Neural cell (in vitro differentiated cells): ENCODE data around the gene UBE2L3. TPM values are rescaled to one million over a fixed set of nuclear protein-coding genes. Genes with fewer than 3 reads are reported as not detected.

Source experiments
- H2AFZ ChIP-seq: fragments of 200-600, 300-800 bp; sonication (generic), shearing (Covaris generic); 2 replicates; pipeline ENCODE4 v1.6.0; 2014; ENCODE audit warnings: low read depth, mild to moderate bottlenecking, antibody characterized with exemption, low read length, moderate library complexity
- H3F3A ChIP-seq: fragments of 200-600 bp; shearing (Covaris generic); 2 replicates; pipeline ENCODE4 v1.6.1; 2016; ENCODE audit warnings: mild to moderate bottlenecking, moderate library complexity, mixed read lengths, antibody characterized with exemption, low read length; ENCODE audit not compliant: insufficient read depth, poor library complexity, severe bottlenecking
- H3K27ac ChIP-seq: fragments of 200-600, 300-800 bp; sonication (generic), shearing (Covaris generic); 2 replicates; pipeline ENCODE4 v1.5.1; 2014; ENCODE audit warnings: mild to moderate bottlenecking, low read length, moderate library complexity
- H3K27me3 ChIP-seq: fragments of 300-800, 200-600 bp; sonication (generic), shearing (Covaris generic); 2 replicates; pipeline ENCODE4 v1.6.0; 2014; ENCODE audit warnings: mild to moderate bottlenecking, low read depth, low read length, moderate library complexity; ENCODE audit not compliant: insufficient read depth
- H3K36me3 ChIP-seq: fragments of 300-800, 200-600 bp; sonication (generic), shearing (Covaris generic); 2 replicates; pipeline ENCODE4 v1.5.1; 2014; ENCODE audit warnings: mild to moderate bottlenecking, antibody characterized with exemption, low read length, moderate library complexity; ENCODE audit not compliant: insufficient read depth
- H3K4me2 ChIP-seq: fragments of 300-800, 200-600 bp; sonication (generic), shearing (Covaris generic); 2 replicates; pipeline ENCODE4 v1.6.0; 2014; ENCODE audit warnings: mild to moderate bottlenecking, low read length
- H3K4me3 ChIP-seq: fragments of 300-800, 200-600 bp; sonication (generic), shearing (Covaris generic); 2 replicates; pipeline ENCODE4 v1.5.1; 2014; ENCODE audit warnings: mild to moderate bottlenecking, low read length, moderate library complexity
- H3K79me2 ChIP-seq: fragments of 200-600 bp; shearing (Covaris generic); replicated peaks from 2 replicates; pipeline ENCODE4 v1.6.0; 2014; ENCODE audit warnings: mild to moderate bottlenecking, low read length, moderate library complexity; ENCODE audit not compliant: insufficient read depth
- H3K9ac ChIP-seq: fragments of 300-800, 200-600 bp; sonication (generic), shearing (Covaris generic); 2 replicates; pipeline ENCODE4 v1.6.1; 2016; ENCODE audit warnings: mild to moderate bottlenecking, low read length, mixed read lengths
- H3K9me2 ChIP-seq: fragments of 200-600 bp; shearing (Covaris generic); 2 replicates; pipeline ENCODE4 v1.6.1; 2016; ENCODE audit warnings: mild to moderate bottlenecking, low read length, mixed read lengths; ENCODE audit not compliant: insufficient read depth
- H3K9me3 ChIP-seq: fragments of 200-600, 300-800 bp; sonication (generic), shearing (Covaris generic); 2 replicates; pipeline ENCODE4 v1.6.1; 2016; ENCODE audit warnings: mild to moderate bottlenecking, mixed run types, low read length, moderate library complexity, mixed read lengths
- H4K20me1 ChIP-seq: fragments of 200-600 bp; shearing (Covaris generic); 2 replicates; pipeline ENCODE4 v1.6.1; 2016; ENCODE audit warnings: mild to moderate bottlenecking, mixed run types; ENCODE audit not compliant: insufficient read depth
- CTCF ChIP-seq: fragments of 450-650 bp; IDR thresholded peaks from 2 replicates; pipeline ENCODE4 v1.5.1; 2014; ENCODE audit warnings: antibody characterized with exemption, mild to moderate bottlenecking, moderate library complexity; ENCODE audit not compliant: poor library complexity, severe bottlenecking
- EP300 ChIP-seq: fragments of 450-650 bp; conservative IDR thresholded peaks from 2 replicates; pipeline ENCODE4 v1.6.1; 2014; ENCODE audit warnings: antibody characterized with exemption, mild to moderate bottlenecking, moderate library complexity; ENCODE audit not compliant: poor library complexity, severe bottlenecking
- EZH2 ChIP-seq: fragments of 200-600, 300-800 bp; shearing (Covaris generic), sonication (generic); IDR thresholded peaks from 2 replicates; pipeline ENCODE4 v1.6.1; 2014; ENCODE audit warnings: antibody characterized with exemption, low read length, borderline replicate concordance, mild to moderate bottlenecking; ENCODE audit not compliant: insufficient read depth, poor library complexity, severe bottlenecking
- MXI1 ChIP-seq: fragments of 450-650 bp; conservative IDR thresholded peaks from 2 replicates; pipeline ENCODE4 v1.6.1; 2014; ENCODE audit warnings: antibody characterized with exemption, mild to moderate bottlenecking; ENCODE audit not compliant: poor library complexity, severe bottlenecking
- POLR2AphosphoS5 ChIP-seq: IDR thresholded peaks from 2 replicates; pipeline ENCODE4 v1.6.1; 2012
- RAD21 ChIP-seq: fragments of 450-650 bp; conservative IDR thresholded peaks from 2 replicates; pipeline ENCODE4 v1.6.1; 2014; ENCODE audit warnings: antibody characterized with exemption, mild to moderate bottlenecking, moderate library complexity
- SMC3 ChIP-seq: fragments of 450-650 bp; conservative IDR thresholded peaks from 2 replicates; pipeline ENCODE4 v1.6.1; 2014; ENCODE audit warnings: antibody characterized with exemption, mild to moderate bottlenecking, moderate library complexity; ENCODE audit not compliant: poor library complexity
- TAF1 ChIP-seq: IDR thresholded peaks from 2 replicates; pipeline ENCODE4 v1.6.1; 2012; ENCODE audit warnings: low read depth
- polyA plus RNA-seq: library from polyadenylated mRNA; depleted of rRNA; stranded (reverse); fragments of >200 nt; gene quantifications from 2 replicates; pipeline ENCODE4 v1.2.3, GENCODE V29; 2014
- TF ChIP-seq, protein P1 (sequence below): IDR thresholded peaks from 2 replicates; pipeline ENCODE4 v1.6.1; 2012; ENCODE audit warnings: borderline replicate concordance

Gene UBE2L3
- polyA plus RNA-seq, 1 donor from 2014 or later, result 49.1 TPM

- H3K9ac ChIP-seq, result no peak overlapping the region
- H3K79me2 ChIP-seq, result peaks cover 11% of the 10 kb centered on the region
These were observed 45.3 kb downstream of the UBE2L3 start for GRCh38 chr22:21612858-21613257.

DNA sequence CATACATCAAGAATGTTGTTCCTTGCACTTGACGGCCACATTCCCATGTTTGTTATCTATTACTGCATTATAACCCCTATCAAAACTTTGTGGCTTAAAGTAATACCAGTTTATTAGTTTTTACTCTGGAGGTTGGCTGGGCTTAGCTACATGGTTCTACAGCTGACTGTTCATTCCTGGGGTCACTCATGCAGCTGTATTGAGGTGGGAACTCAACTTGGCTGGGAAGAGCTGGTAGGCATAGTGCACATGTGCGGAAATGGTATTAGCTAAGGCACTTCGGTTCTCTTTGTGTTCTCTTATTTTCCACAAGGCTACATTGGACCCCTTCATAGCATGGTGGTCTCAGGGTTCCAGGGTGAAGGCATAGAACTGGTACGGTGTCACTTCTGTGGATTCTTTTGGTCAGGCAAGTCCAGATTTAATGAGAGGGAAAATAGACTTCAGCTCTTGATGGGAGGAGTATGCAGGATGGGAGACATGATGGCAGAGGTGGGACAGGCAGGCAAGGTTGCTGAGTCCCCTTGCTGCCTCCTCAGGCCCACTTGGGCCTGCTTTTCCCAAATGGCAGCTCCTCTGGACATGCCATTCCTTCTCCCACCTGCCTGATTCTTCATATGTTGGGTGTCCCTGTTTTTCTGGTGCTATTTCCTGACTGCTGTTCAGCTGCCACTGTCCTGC is 46.2 kb downstream of the UBE2L3 start:
- Histone ChIP-seq H3K4me3 (no peak overlapping the region), H3K36me3 (no peaks in the 10 kb centered on the region), H2AFZ (no peak overlapping the region), H3K9ac (no peak overlapping the region), H3K9me3 (no peaks in the 10 kb centered on the region), H3K27ac (no peak overlapping the region), H3K79me2 (peaks cover 11% of the 10 kb centered on the region), H4K20me1 (no peaks in the 10 kb centered on the region), H3F3A (no peaks in the 10 kb centered on the region), H3K9me2 (no peaks in the 10 kb centered on the region), H3K27me3 (no peaks in the 10 kb centered on the region), H3K4me2 (no peak overlapping the region)
- no peak for TF ChIP-seq CTCF
- no peak for TF ChIP-seq TAF1
- no peak for TF ChIP-seq RAD21

More at GRCh38 chr22:21612858-21613257, 45.3 kb downstream of the UBE2L3 start:
- Histone ChIP-seq H3F3A (no peaks in the 10 kb centered on the region), H3K27me3 (no peaks in the 10 kb centered on the region), H3K4me3 (no peak overlapping the region), H3K27ac (no peak overlapping the region), H3K4me2 (no peak overlapping the region), H3K36me3 (no peaks in the 10 kb centered on the region), H3K9me2 (no peaks in the 10 kb centered on the region), H4K20me1 (no peaks in the 10 kb centered on the region), H2AFZ (no peak overlapping the region), H3K9me3 (no peaks in the 10 kb centered on the region)
- TF ChIP-seq EP300 (no peak), TAF1 (no peak), POLR2AphosphoS5 (no peak), MXI1 (no peak), EZH2 (no peak)
- TF ChIP-seq, protein P1, sequence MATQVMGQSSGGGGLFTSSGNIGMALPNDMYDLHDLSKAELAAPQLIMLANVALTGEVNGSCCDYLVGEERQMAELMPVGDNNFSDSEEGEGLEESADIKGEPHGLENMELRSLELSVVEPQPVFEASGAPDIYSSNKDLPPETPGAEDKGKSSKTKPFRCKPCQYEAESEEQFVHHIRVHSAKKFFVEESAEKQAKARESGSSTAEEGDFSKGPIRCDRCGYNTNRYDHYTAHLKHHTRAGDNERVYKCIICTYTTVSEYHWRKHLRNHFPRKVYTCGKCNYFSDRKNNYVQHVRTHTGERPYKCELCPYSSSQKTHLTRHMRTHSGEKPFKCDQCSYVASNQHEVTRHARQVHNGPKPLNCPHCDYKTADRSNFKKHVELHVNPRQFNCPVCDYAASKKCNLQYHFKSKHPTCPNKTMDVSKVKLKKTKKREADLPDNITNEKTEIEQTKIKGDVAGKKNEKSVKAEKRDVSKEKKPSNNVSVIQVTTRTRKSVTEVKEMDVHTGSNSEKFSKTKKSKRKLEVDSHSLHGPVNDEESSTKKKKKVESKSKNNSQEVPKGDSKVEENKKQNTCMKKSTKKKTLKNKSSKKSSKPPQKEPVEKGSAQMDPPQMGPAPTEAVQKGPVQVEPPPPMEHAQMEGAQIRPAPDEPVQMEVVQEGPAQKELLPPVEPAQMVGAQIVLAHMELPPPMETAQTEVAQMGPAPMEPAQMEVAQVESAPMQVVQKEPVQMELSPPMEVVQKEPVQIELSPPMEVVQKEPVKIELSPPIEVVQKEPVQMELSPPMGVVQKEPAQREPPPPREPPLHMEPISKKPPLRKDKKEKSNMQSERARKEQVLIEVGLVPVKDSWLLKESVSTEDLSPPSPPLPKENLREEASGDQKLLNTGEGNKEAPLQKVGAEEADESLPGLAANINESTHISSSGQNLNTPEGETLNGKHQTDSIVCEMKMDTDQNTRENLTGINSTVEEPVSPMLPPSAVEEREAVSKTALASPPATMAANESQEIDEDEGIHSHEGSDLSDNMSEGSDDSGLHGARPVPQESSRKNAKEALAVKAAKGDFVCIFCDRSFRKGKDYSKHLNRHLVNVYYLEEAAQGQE, result no peak

DNA sequence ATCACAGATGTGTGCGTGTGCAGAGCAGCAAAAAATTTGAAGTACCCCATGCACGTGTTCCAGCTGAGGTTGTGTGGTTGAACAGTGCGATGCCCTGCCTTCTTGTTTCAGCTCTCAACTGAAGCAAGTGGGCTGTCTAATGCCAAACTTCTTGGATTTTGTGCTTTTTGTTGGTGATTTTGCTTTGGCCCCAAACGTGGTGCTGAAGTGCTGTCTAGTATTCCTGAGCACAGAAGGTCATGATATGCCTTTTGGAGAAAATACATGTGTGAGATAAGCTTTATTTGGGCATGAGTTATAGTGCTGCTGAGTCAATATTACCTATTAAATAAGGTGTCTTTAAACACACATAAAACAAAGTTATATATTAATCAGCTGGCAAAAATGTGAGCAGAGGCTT is 48.2 kb downstream of the UBE2L3 start:
- Histone ChIP-seq H3F3A (no peaks in the 10 kb centered on the region), H3K79me2 (peaks cover 11% of the 10 kb centered on the region), H4K20me1 (no peaks in the 10 kb centered on the region), H3K9me2 (no peaks in the 10 kb centered on the region), H3K4me2 (no peak overlapping the region), H3K9ac (no peak overlapping the region), H3K4me3 (no peak overlapping the region), H3K9me3 (no peaks in the 10 kb centered on the region), H3K27ac (no peak overlapping the region), H3K36me3 (no peaks in the 10 kb centered on the region), H2AFZ (no peak overlapping the region), H3K27me3 (no peaks in the 10 kb centered on the region)
- TF ChIP-seq, protein P1, result no peak
- no peak for TF ChIP-seq TAF1
- TF ChIP-seq EP300, result no peak
- no peak for TF ChIP-seq POLR2AphosphoS5
- no peak for TF ChIP-seq RAD21
- no peak for TF ChIP-seq EZH2
- TF ChIP-seq MXI1, result no peak
- TF ChIP-seq SMC3, result no peak
- no peak for TF ChIP-seq CTCF
